Measurements from ENCODE around the gene MAPK6.

GRCh38 chr15:52004806-52005205 lies 14.2 kb upstream of the MAPK6 start:
- no peak for TF ChIP-seq CTCF (IDR thresholded peaks at IDR 0.05)
- TF ChIP-seq POLR2A (IDR thresholded peaks at IDR 0.05), result no peak
